Neutrophil (primary cell): Measurements from ENCODE around the gene OR2Y1.

Experiments used
- H3K27ac ChIP-seq: fragments of 200-600 bp; sonication (generic); 2 replicates; pipeline ENCODE4 v1.5.1; 2016; ENCODE audit warnings: mild to moderate bottlenecking, moderate library complexity
- H3K27me3 ChIP-seq: fragments of 200-600 bp; sonication (generic); 2 replicates; pipeline ENCODE4 v1.6.0; 2016; ENCODE audit warnings: mild to moderate bottlenecking
- H3K36me3 ChIP-seq: fragments of 200-600 bp; sonication (generic); 2 replicates; pipeline ENCODE4 v1.5.1; 2017
- H3K4me1 ChIP-seq, 2 experiments: fragments of 200-600 bp in 1 of 2; sonication (generic) in 1 of 2; 1 replicate in 1 of 2; 2 replicates in 1 of 2; pipeline versions ENCODE4 v1.5.1 to v1.6.1; 2013 to 2016; ENCODE audit warnings: low read depth in 1 of 2, low read length in 1 of 2, mild to moderate bottlenecking in 1 of 2, moderate library complexity in 1 of 2; ENCODE audit not compliant: control insufficient read depth in 1 of 2, insufficient read depth in 1 of 2
- H3K4me3 ChIP-seq, 2 experiments: fragments of 200-600 bp in 1 of 2; sonication (generic) in 1 of 2; 1 replicate in 1 of 2; 2 replicates in 1 of 2; pipeline ENCODE4 v1.5.1; 2013 to 2016; ENCODE audit warnings: low read depth in 1 of 2, low read length in 1 of 2, mild to moderate bottlenecking in 1 of 2, moderate library complexity in 1 of 2
- H3K9me3 ChIP-seq: fragments of 200-600 bp; sonication (generic); 2 replicates; pipeline ENCODE4 v1.5.1; 2016
- TF ChIP-seq, protein P1 (sequence below): fragments of 200-600 bp; sonication (generic); IDR thresholded peaks from 2 replicates; pipeline ENCODE4 v1.5.1; 2016; ENCODE audit warnings: antibody characterized with exemption

Gene OR2Y1

DNA sequence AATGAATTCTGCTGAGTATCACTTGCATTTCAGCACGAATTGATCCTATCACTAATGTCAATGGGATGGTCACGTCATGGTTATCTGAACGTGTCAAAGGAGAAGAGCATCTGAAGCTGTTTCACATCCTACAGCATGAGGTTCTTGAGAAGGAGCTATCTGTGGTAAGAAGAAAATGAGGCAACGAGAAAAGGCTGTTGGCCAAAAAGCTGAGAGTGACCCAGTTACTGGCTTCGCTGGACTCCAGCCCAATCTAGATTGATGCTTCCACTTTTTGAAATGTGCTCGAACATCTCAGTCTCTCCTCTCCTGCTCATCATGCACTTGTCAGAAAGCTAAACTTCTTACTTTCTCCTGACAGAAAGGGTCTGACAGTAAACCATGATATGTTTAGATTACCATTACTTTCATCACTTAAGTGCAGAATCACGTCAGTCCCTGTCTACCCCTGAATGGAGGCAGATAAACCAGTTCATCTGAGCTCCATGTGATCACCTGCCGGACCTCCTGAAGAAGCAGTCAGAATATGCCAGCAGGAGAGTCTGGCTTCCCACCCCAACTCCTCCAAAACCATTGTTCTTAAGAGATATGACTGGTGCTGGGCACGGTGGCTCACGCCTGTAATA, 40.2 kb upstream of the OR2Y1 start:
- H3K36me3 ChIP-seq, result peaks cover 6% of the 10 kb centered on the region
- no peaks in the 10 kb centered on the region for H3K9me3 ChIP-seq
- H3K4me1 ChIP-seq, result no peaks in the 10 kb centered on the region
- H3K27ac ChIP-seq, result no peak overlapping the region
- H3K27me3 ChIP-seq, result no peaks in the 10 kb centered on the region
- TF ChIP-seq, protein P1, sequence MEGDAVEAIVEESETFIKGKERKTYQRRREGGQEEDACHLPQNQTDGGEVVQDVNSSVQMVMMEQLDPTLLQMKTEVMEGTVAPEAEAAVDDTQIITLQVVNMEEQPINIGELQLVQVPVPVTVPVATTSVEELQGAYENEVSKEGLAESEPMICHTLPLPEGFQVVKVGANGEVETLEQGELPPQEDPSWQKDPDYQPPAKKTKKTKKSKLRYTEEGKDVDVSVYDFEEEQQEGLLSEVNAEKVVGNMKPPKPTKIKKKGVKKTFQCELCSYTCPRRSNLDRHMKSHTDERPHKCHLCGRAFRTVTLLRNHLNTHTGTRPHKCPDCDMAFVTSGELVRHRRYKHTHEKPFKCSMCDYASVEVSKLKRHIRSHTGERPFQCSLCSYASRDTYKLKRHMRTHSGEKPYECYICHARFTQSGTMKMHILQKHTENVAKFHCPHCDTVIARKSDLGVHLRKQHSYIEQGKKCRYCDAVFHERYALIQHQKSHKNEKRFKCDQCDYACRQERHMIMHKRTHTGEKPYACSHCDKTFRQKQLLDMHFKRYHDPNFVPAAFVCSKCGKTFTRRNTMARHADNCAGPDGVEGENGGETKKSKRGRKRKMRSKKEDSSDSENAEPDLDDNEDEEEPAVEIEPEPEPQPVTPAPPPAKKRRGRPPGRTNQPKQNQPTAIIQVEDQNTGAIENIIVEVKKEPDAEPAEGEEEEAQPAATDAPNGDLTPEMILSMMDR, result no peak
- H3K4me3 ChIP-seq, result no peak overlapping the region

- H3K4me3 ChIP-seq, result no peak overlapping the region
- H3K27me3 ChIP-seq, result peaks cover 11% of the 10 kb centered on the region
- no peaks in the 10 kb centered on the region for H3K4me1 ChIP-seq
- no peak overlapping the region for H3K27ac ChIP-seq
- peaks cover 6% of the 10 kb centered on the region for H3K36me3 ChIP-seq
- TF ChIP-seq, protein P1, result no peak
- H3K9me3 ChIP-seq, result no peaks in the 10 kb centered on the region
Measured at GRCh38 chr5:180777475-180777874, 37.6 kb upstream of the OR2Y1 start.

DNA sequence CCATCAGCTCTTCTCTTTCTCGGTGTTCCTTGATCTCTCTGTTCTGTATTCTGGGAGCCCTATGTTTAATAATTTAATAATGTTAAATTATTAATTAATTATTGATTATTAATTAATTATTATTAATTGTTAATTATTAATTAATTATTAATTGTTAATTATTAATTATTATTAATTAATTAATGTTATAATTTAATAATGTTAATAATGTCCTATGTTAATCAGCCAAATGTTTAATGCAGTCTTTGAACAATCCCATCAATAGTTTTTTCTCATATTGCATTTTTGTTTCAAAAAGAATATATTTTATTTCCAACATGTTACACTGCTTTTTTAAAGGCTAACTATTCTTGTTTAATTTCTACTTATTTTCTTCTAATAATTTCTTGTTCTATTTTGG, 36.5 kb upstream of the OR2Y1 start:
- peaks cover 6% of the 10 kb centered on the region for H3K36me3 ChIP-seq
- H3K4me1 ChIP-seq, result no peaks in the 10 kb centered on the region
- H3K27ac ChIP-seq, result no peak overlapping the region
- no peaks in the 10 kb centered on the region for H3K9me3 ChIP-seq
- peaks cover 11% of the 10 kb centered on the region for H3K27me3 ChIP-seq
- H3K4me3 ChIP-seq, result no peak overlapping the region
- TF ChIP-seq, protein P1, result no peak

DNA sequence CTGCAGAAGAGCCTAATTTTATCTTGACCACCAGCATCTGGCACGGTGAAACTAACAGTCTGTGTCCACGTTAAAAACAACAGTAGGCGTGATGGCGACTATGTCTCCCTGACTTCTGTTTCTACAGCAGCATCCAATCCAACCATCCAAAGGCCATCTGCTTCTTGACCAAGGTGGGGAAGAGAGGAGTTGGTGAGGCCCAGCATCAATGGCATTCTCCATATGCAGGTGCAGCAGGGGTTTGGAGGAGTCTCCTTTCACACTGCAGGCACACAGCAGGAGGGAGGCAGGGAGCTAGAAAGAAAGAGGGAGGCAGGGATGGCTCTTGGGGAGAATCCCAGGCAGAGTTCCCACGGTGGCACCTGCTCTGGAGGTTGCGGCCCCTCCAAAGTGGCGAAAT, 35.8 kb upstream of the OR2Y1 start:
- H3K4me1 ChIP-seq, result no peaks in the 10 kb centered on the region
- H3K36me3 ChIP-seq, result peaks cover 3% of the 10 kb centered on the region
- no peak overlapping the region for H3K4me3 ChIP-seq
- TF ChIP-seq, protein P1, result no peak
- no peak overlapping the region for H3K27ac ChIP-seq
- H3K27me3 ChIP-seq, result peaks cover 11% of the 10 kb centered on the region
- no peaks in the 10 kb centered on the region for H3K9me3 ChIP-seq

DNA sequence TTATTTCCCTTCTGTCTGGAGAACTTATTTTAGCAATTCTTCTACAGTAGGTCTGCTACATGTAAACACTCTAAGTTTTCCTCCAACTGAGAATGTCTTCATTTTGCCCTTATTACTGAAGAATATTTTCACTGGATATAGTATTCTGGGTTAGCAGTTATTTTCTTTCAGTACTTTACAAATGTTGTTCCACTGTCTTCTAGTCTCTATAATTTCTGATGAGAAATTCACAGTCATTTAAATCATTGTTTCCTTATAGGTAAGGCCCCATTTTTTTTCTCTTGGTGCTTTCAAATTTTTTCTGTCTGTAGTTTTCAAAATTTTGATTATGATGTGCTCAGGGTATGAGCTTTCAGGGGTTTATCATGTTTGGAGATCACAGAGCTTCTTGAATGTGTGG, 32.0 kb upstream of the OR2Y1 start:
- H3K36me3 ChIP-seq, result no peaks in the 10 kb centered on the region
- H3K4me1 ChIP-seq, result no peaks in the 10 kb centered on the region
- H3K27ac ChIP-seq, result no peak overlapping the region
- TF ChIP-seq, protein P1, result no peak
- H3K27me3 ChIP-seq, result peaks cover 11% of the 10 kb centered on the region
- no peaks in the 10 kb centered on the region for H3K9me3 ChIP-seq
- no peak overlapping the region for H3K4me3 ChIP-seq
